Ovary (tissue), 9 donors: ENCODE results near the gene FOXG1. TPM values are rescaled to one million over a fixed set of nuclear protein-coding genes. Genes with fewer than 3 reads are reported as not detected.
A peak's percentile ranks its signal among the peaks of the same experiment; 100 is the strongest.

Experiments used
- DNase-seq, 5 donors: peaks; one replicate each; pipeline ENCODE4 v3.0.0-alpha.2; 2019 to 2020
- H3K27ac ChIP-seq, 2 donors: fragments of 200-600 bp; one replicate each; pipeline versions ENCODE4 v1.5.1 to v1.8.0; 2019 to 2022
- H3K27me3 ChIP-seq: fragments of 200-600 bp; one replicate; pipeline ENCODE4 v1.8.0; 2022
- H3K36me3 ChIP-seq: fragments of 200-600 bp; sonication (generic); one replicate; pipeline ENCODE4 v1.5.1; 2019
- H3K4me1 ChIP-seq: one replicate; pipeline ENCODE4 v1.8.1; 2013; ENCODE audit warnings: mild to moderate bottlenecking, moderate library complexity; ENCODE audit not compliant: insufficient read depth
- H3K4me3 ChIP-seq: fragments of 200-600 bp; sonication (generic); one replicate; pipeline ENCODE4 v1.5.1; 2017
- H3K9me3 ChIP-seq, 2 donors: fragments of 200-600 bp in 1 of 2; sonication (generic) in 1 of 2; one replicate each; pipeline versions ENCODE4 v1.5.1 to v1.8.1; 2013 to 2019; ENCODE audit warnings: mild to moderate bottlenecking in 1 of 2, moderate library complexity in 1 of 2
- EP300 ChIP-seq: sonication (generic); formaldehyde crosslinking; IDR thresholded peaks from one replicate; pipeline ENCODE4 v1.6.1; 2017; ENCODE audit warnings: antibody characterized with exemption
- POLR2A ChIP-seq: fragments of 450-650 bp; IDR thresholded peaks from one replicate; pipeline ENCODE4 v1.6.1; 2017; ENCODE audit warnings: antibody characterized with exemption, mild to moderate bottlenecking, moderate library complexity
- WGBS, 3 donors: extraction: QIAGEN DNeasy Blood & Tissue Kit in 1 of 3; methylation state at CpG; one replicate each; pipeline versions ENCODE4 v1.1.5 to v1.1.7; 2013 to 2017; 5-methylcytosine and 5-hydroxymethylcytosine counted together
- intact Hi-C, 4 donors: fragments of 100-400 bp; cut with DNase I; formaldehyde crosslinking; loops; one replicate each; pipeline versions ENCODE4 v1.11.0 to v1.15.1; 2022 to 2023
- polyA plus RNA-seq, 2 donors: library from polyadenylated mRNA; stranded (reverse); fragments of 200-250 nt in 1 of 2; fragments of 350-450 nt in 1 of 2; fragmentation: Illumina TruSeq in 1 of 2; extraction: RNeasy Lipid Tissue Mini Kit (QIAGEN cat#74804) in 1 of 2; gene quantifications; one replicate each; pipeline ENCODE4 v1.2.3, GENCODE V29; 2013 to 2014
- total RNA-seq, 7 donors: library from RNA; depleted of rRNA in 2 of 7; stranded (reverse); fragments of >200 nt in 2 of 7; fragmentation: NEBNext Ultra II Directional in 3 of 7; extraction: Animal tissue kit (Norgen Biotek cat#: 25700) in 3 of 7; gene quantifications; one replicate each; pipeline versions ENCODE4 v1.1.0 to v1.2.4, GENCODE V29; 2016 to 2023
- TF ChIP-seq, protein P1 (sequence below), 3 donors: fragments of 450-650 bp in 2 of 3; fragments of 200-600 bp in 1 of 3; IDR thresholded peaks; one replicate each; pipeline versions ENCODE4 v1.5.1 to v1.8.0; 2016 to 2022; ENCODE audit warnings: antibody characterized with exemption in 3 of 3, mild to moderate bottlenecking in 1 of 3
- donor health status: DM: no; HTN: no; CAD: no; lungs with moderate emphysema.
- donor health status: DM: no; HTN: no; CAD: no.
- donor health status: Bipolar disorder and iron deficiency.
- donor health status: DM: yes; HTN: yes; CAD: no.
- donor health status: DM: no; HTN: no; CAD: no.
- donor health status: DM: yes; HTN: yes; CAD: no.

FOXG1 gene
- total and polyA plus RNA-seq, 9 donors: 0.10 to 1.8 (median 0.17) TPM; not detected in 1

DNA sequence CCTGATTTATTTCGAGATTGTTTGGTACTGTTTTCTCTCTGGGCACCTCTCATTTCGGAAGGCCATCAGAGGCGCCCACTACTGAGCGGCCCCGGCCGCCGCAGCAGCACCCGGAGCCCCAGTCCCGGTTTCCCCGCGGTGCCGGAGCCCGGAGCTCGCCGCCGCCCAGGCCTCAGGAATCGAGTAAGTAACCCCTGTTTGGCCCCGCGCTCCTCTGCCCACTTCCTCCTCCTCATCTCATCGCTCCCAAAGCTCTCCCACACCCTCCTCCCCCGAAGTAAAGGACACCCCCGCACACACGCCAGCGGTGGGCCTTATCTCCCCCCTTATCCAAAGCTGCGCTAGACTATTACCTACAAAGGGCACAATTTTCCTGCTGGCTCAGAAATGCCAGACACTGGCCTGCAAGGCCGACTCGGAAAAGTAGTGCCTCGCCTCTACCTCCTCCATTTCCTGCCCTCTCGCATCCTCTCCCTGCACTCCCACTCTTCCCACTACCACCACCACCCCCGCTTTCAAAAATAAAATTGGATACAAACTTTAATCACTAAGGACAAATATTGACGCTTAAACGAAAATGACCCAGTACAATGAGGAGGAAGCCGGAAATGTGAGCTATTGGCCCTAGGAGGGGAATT is 637 bp upstream of the FOXG1 start:
- peaks cover 5% of the 10 kb centered on the region for H3K4me1 ChIP-seq
- no peaks in the 10 kb centered on the region for H3K36me3 ChIP-seq
- no peaks in the 10 kb centered on the region for H3K27me3 ChIP-seq
- H3K27ac ChIP-seq: peak overlapping the region in 1 of 2 donors; percentile 62
- intact Hi-C loops: no loop called here
- DNase-seq: peak in 2 of 5 donors; percentile 18 to 57
- peaks cover 0 to 8% of the 10 kb centered on the region in 2 donors for H3K9me3 ChIP-seq
- no peak for TF ChIP-seq EP300
- TF ChIP-seq, protein P1, sequence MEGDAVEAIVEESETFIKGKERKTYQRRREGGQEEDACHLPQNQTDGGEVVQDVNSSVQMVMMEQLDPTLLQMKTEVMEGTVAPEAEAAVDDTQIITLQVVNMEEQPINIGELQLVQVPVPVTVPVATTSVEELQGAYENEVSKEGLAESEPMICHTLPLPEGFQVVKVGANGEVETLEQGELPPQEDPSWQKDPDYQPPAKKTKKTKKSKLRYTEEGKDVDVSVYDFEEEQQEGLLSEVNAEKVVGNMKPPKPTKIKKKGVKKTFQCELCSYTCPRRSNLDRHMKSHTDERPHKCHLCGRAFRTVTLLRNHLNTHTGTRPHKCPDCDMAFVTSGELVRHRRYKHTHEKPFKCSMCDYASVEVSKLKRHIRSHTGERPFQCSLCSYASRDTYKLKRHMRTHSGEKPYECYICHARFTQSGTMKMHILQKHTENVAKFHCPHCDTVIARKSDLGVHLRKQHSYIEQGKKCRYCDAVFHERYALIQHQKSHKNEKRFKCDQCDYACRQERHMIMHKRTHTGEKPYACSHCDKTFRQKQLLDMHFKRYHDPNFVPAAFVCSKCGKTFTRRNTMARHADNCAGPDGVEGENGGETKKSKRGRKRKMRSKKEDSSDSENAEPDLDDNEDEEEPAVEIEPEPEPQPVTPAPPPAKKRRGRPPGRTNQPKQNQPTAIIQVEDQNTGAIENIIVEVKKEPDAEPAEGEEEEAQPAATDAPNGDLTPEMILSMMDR (IDR thresholded peaks at IDR 0.05): no peak
- no peak for TF ChIP-seq POLR2A
- peak overlapping the region; percentile 33 for H3K4me3 ChIP-seq
- 3 to 4% (median 4%) methylated on average over 33 of the region's 33 CpGs for WGBS, 3 donors

DNA sequence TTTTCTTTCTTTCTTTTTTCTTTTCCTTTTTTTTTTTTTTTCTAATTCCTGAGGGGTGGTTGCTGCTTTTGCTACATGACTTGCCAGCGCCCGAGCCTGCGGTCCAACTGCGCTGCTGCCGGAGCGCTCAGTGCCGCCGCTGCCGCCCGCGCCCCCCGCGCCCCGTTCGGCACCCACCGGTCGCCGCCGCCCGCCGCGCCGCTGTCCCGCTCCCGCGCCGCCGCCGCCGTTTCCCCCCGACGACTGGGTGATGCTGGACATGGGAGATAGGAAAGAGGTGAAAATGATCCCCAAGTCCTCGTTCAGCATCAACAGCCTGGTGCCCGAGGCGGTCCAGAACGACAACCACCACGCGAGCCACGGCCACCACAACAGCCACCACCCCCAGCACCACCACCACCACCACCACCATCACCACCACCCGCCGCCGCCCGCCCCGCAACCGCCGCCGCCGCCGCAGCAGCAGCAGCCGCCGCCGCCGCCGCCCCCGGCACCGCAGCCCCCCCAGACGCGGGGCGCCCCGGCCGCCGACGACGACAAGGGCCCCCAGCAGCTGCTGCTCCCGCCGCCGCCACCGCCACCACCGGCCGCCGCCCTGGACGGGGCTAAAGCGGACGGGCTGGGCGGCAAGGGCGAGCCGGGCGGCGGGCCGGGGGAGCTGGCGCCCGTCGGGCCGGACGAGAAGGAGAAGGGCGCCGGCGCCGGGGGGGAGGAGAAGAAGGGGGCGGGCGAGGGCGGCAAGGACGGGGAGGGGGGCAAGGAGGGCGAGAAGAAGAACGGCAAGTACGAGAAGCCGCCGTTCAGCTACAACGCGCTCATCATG is 654 bp downstream of the FOXG1 start:
- H3K27me3 ChIP-seq: no peaks in the 10 kb centered on the region
- no peak overlapping the region for H3K27ac ChIP-seq
- H3K4me1 ChIP-seq: peaks cover 5% of the 10 kb centered on the region
- intact Hi-C loops: no loop called here
- no peaks in the 10 kb centered on the region for H3K36me3 ChIP-seq
- no peak for DNase-seq
- 3 to 6% (median 5%) methylated on average over 78 to 97 of the region's 100 CpGs for WGBS, 3 donors
- no peak for TF ChIP-seq POLR2A
- peaks cover 0 to 8% of the 10 kb centered on the region in 2 donors for H3K9me3 ChIP-seq
- H3K4me3 ChIP-seq: peak overlapping the region; percentile 33

DNA sequence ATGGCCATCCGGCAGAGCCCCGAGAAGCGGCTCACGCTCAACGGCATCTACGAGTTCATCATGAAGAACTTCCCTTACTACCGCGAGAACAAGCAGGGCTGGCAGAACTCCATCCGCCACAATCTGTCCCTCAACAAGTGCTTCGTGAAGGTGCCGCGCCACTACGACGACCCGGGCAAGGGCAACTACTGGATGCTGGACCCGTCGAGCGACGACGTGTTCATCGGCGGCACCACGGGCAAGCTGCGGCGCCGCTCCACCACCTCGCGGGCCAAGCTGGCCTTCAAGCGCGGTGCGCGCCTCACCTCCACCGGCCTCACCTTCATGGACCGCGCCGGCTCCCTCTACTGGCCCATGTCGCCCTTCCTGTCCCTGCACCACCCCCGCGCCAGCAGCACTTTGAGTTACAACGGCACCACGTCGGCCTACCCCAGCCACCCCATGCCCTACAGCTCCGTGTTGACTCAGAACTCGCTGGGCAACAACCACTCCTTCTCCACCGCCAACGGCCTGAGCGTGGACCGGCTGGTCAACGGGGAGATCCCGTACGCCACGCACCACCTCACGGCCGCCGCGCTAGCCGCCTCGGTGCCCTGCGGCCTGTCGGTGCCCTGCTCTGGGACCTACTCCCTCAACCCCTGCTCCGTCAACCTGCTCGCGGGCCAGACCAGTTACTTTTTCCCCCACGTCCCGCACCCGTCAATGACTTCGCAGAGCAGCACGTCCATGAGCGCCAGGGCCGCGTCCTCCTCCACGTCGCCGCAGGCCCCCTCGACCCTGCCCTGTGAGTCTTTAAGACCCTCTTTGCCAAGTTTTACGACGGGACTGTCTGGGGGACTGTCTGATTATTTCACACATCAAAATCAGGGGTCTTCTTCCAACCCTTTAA is 1.5 kb downstream of the FOXG1 start:
- no peaks in the 10 kb centered on the region for H3K36me3 ChIP-seq
- H3K27me3 ChIP-seq: no peaks in the 10 kb centered on the region
- WGBS, 3 donors: 7 to 9% (median 8%) methylated on average over 76 to 77 of the region's 77 CpGs
- peak in 1 of 5 donors; percentile 42 for DNase-seq
- intact Hi-C loops: no loop called here
- H3K9me3 ChIP-seq: peaks cover 0 to 11% of the 10 kb centered on the region in 2 donors
- H3K4me1 ChIP-seq: peaks cover 5% of the 10 kb centered on the region
- TF ChIP-seq POLR2A: no peak
- no peak for TF ChIP-seq EP300
- TF ChIP-seq, protein P1 (IDR thresholded peaks at IDR 0.05): no peak
- H3K4me3 ChIP-seq: no peak overlapping the region
- H3K27ac ChIP-seq: no peak overlapping the region

DNA sequence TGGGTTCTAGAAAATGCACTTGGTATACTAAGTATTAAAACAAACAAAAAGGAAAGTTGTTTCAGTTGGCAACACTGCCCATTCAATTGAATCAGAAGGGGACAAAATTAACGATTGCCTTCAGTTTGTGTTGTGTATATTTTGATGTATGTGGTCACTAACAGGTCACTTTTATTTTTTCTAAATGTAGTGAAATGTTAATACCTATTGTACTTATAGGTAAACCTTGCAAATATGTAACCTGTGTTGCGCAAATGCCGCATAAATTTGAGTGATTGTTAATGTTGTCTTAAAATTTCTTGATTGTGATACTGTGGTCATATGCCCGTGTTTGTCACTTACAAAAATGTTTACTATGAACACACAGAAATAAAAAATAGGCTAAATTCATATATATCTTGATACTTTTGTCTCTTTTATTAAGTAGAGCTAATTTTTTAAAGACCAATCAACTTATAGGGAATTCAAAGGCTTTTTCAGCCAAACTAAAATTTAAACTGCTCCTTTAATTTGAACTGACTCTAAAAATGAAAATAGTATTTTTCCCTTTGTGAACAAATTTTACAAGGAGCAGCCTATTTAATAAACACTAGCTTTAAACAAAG is 2.8 kb downstream of the FOXG1 start:
- Histone ChIP-seq H3K4me3 (no peak overlapping the region), H3K4me1 (peaks cover 5% of the 10 kb centered on the region), H3K36me3 (no peaks in the 10 kb centered on the region), H3K27me3 (no peaks in the 10 kb centered on the region), H3K27ac (no peak overlapping the region), H3K9me3 (peaks cover 0 to 11% of the 10 kb centered on the region in 2 donors)
- intact Hi-C loops: no loop called here
- no peak for DNase-seq
- 46 to 56% (median 46%) methylated on average over 4 of the region's 4 CpGs for WGBS, 3 donors
- no peak for TF ChIP-seq EP300
- TF ChIP-seq, protein P1 (IDR thresholded peaks at IDR 0.05): no peak
- TF ChIP-seq POLR2A: no peak
